Natural killer cell (primary cell): ENCODE results near the gene AGBL4. TPM values are rescaled to one million over a fixed set of nuclear protein-coding genes. Genes with fewer than 3 reads are reported as not detected.

Experiments used
- ATAC-seq, 3 donors: fragments of 150-1000 bp in 2 of 3; fragments of 200-7000 bp in 1 of 3; cut with Tn5 transposase; 1 replicate in 1 of 3; 2 replicates in 2 of 3; pipeline ENCODE4 v1.10.0; 2021; ENCODE audit warnings: mild to moderate bottlenecking in 2 of 3, moderate library complexity in 2 of 3
- DNase-seq, 2 donors: peaks; one replicate each; pipeline versions ENCODE4 v3.0.0 to v3.0.0-alpha.2; 2013 to 2021; ENCODE audit warnings: mixed read lengths in 1 of 2
- H3K27ac ChIP-seq: one replicate; pipeline ENCODE4 v1.5.1; 2013; ENCODE audit warnings: mild to moderate bottlenecking, low read length
- H3K27me3 ChIP-seq: one replicate; pipeline ENCODE4 v1.6.1; 2013; ENCODE audit warnings: low read length; ENCODE audit not compliant: control insufficient read depth, insufficient read depth
- H3K36me3 ChIP-seq: one replicate; pipeline ENCODE4 v1.6.1; 2013; ENCODE audit warnings: low read length; ENCODE audit not compliant: control insufficient read depth, insufficient read depth
- H3K4me1 ChIP-seq: one replicate; pipeline ENCODE4 v1.6.1; 2013; ENCODE audit warnings: low read length; ENCODE audit not compliant: control insufficient read depth, insufficient read depth
- H3K4me3 ChIP-seq: one replicate; pipeline ENCODE4 v1.5.1; 2013; ENCODE audit warnings: low read length
- H3K9me3 ChIP-seq: one replicate; pipeline ENCODE4 v1.6.1; 2013; ENCODE audit warnings: low read length; ENCODE audit not compliant: control insufficient read depth, insufficient read depth
- H3K27ac Mint-ChIP-seq, 2 donors: one replicate each; pipeline ENCODE4 v1.8.0; 2022; ENCODE audit warnings: mild to moderate bottlenecking in 2 of 2, mixed read lengths in 2 of 2, moderate library complexity in 1 of 2
- H3K27me3 Mint-ChIP-seq, 2 donors: one replicate each; pipeline ENCODE4 v1.8.0; 2022; ENCODE audit warnings: low read depth in 2 of 2, mixed read lengths in 2 of 2
- H3K36me3 Mint-ChIP-seq: one replicate; pipeline ENCODE4 v1.8.0; 2022; ENCODE audit warnings: mixed read lengths
- H3K4me1 Mint-ChIP-seq, 2 donors: one replicate each; pipeline ENCODE4 v1.8.0; 2022; ENCODE audit warnings: mixed read lengths in 2 of 2
- H3K4me3 Mint-ChIP-seq: one replicate; pipeline ENCODE4 v1.8.0; 2022; ENCODE audit warnings: mild to moderate bottlenecking, moderate library complexity, mixed read lengths
- H3K9me3 Mint-ChIP-seq, 2 donors: one replicate each; pipeline ENCODE4 v1.8.0; 2022; ENCODE audit warnings: mixed read lengths in 2 of 2
- WGBS: methylation state at CpG from one replicate; pipeline ENCODE4 v1.1.7; 2013; ENCODE audit warnings: missing lambda C conversion rate; ENCODE audit not compliant: insufficient coverage; 5-methylcytosine and 5-hydroxymethylcytosine counted together
- intact Hi-C: fragments of 100-400 bp; cut with micrococcal nuclease; formaldehyde crosslinking; loops from one replicate; pipeline ENCODE4 v1.14.2; 2022
- total RNA-seq, 4 donors: library from RNA; stranded (reverse); fragments of 120-200 nt in 1 of 4; gene quantifications; one replicate each; pipeline versions ENCODE4 v1.2.3 to v1.2.4, GENCODE V29; 2013 to 2022
- TF ChIP-seq, protein P1 (sequence below): fragments of 200-600 bp; IDR thresholded peaks from one replicate; pipeline ENCODE4 v1.8.0; 2022; ENCODE audit warnings: antibody characterized with exemption

The AGBL4 gene
- total RNA-seq, 3 donors from 2014 or later (not counting 1 experiment from before 2014, with no cell fraction given) = not detected

DNA sequence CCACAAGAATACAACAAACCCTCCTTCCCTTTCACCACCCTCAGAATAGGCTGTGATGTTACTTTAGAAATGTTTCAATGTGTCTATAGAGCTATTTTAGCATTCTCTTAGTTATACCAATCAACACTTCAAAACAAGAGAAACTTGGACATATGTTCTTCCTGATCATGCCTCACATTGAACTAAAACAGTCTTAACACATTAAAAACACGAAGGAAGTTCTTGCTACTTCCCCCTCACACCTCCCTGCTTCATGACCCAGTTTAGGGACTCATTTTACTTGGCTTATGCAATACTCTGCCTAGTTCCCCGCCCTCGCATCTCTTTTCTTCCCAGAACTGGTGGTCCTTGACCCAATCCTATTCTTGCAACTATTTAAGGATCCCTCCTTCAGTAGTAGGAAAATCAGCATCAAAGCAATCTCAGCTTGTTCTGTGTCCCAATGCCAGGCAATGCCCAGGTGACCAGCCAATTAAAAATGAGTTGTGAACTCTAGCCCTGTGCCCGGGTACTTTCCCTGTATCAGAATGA is 838.2 kb downstream of the AGBL4 start:
- Mint-ChIP-seq H3K27me3 (no peaks in the 10 kb centered on the region), H3K27ac (no peak overlapping the region), H3K4me1 (no peaks in the 10 kb centered on the region), H3K36me3 (no peaks in the 10 kb centered on the region), H3K9me3 (peaks cover 10 to 19% of the 10 kb centered on the region in 2 donors), H3K4me3 (no peak overlapping the region)
- intact Hi-C loops = no loop called here
- DNase-seq (no peak), ATAC-seq (no peak)
- no peaks in the 10 kb centered on the region for H3K4me1 ChIP-seq
- 82% methylated on average over 4 of the region's 4 CpGs for WGBS
- H3K9me3 ChIP-seq = peaks cover 2% of the 10 kb centered on the region
- H3K4me3 ChIP-seq = no peak overlapping the region
- H3K36me3 ChIP-seq = no peaks in the 10 kb centered on the region
- no peaks in the 10 kb centered on the region for H3K27me3 ChIP-seq
- TF ChIP-seq, protein P1, sequence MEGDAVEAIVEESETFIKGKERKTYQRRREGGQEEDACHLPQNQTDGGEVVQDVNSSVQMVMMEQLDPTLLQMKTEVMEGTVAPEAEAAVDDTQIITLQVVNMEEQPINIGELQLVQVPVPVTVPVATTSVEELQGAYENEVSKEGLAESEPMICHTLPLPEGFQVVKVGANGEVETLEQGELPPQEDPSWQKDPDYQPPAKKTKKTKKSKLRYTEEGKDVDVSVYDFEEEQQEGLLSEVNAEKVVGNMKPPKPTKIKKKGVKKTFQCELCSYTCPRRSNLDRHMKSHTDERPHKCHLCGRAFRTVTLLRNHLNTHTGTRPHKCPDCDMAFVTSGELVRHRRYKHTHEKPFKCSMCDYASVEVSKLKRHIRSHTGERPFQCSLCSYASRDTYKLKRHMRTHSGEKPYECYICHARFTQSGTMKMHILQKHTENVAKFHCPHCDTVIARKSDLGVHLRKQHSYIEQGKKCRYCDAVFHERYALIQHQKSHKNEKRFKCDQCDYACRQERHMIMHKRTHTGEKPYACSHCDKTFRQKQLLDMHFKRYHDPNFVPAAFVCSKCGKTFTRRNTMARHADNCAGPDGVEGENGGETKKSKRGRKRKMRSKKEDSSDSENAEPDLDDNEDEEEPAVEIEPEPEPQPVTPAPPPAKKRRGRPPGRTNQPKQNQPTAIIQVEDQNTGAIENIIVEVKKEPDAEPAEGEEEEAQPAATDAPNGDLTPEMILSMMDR = no peak
- no peak overlapping the region for H3K27ac ChIP-seq

DNA sequence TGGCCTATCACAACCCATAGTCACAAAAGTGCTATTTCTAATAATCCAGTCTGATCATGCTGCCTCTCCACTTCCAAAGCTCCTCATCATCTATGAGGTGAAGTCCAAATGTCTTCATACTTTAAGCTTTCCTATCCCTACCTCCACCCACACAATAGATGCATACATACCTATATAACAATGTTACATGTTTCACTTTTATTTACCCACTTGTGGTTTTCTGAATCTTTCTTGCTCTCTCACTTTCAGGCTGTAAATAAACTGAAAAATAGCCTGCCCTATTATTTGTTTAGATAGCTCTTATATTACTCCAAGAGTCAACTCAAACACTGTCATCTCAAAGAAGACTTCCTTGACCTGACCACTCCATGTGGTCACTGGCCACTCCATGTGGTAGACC is 840.3 kb downstream of the AGBL4 start:
- intact Hi-C loops = no loop called here
- H3K4me1 Mint-ChIP-seq = no peaks in the 10 kb centered on the region

DNA sequence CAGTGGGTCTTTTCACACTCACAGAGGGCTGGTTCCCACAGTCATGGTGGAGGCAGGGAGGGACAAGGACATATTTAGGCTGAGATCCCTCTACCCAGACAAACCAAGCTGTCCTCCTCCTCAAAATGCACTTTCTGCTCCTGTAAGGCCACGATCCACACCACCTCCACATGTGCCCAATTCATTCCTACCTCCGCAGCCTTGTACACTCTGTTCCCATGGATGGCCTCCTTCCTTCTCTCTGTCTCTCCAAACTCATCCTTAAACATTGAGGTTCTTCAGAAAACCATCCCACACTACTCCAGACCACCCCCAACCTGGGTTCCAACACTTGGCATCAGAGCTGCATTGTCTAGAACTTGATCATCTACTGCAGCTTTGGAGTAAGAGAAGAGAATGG is 842.7 kb downstream of the AGBL4 start:
- Mint-ChIP-seq H3K9me3 (peaks cover 7 to 15% of the 10 kb centered on the region in 2 donors), H3K27ac (no peak overlapping the region), H3K4me1 (no peaks in the 10 kb centered on the region), H3K36me3 (no peaks in the 10 kb centered on the region), H3K4me3 (no peak overlapping the region), H3K27me3 (no peaks in the 10 kb centered on the region)
- no peak for DNase-seq
- whole genome bisulfite sequencing = 76% methylated on average over 2 of the region's 2 CpGs
- TF ChIP-seq, protein P1 = no peak
- no peaks in the 10 kb centered on the region for H3K9me3 ChIP-seq
- no peak for ATAC-seq
- H3K27me3 ChIP-seq = no peaks in the 10 kb centered on the region
- no peak overlapping the region for H3K4me3 ChIP-seq
- intact Hi-C loops = no loop called here
- no peaks in the 10 kb centered on the region for H3K4me1 ChIP-seq
- no peaks in the 10 kb centered on the region for H3K36me3 ChIP-seq
- no peak overlapping the region for H3K27ac ChIP-seq

More for the DNA sequence above, 840.3 kb downstream of the AGBL4 start:
- Histone ChIP-seq H3K9me3 (peaks cover 2% of the 10 kb centered on the region), H3K36me3 (no peaks in the 10 kb centered on the region), H3K4me1 (no peaks in the 10 kb centered on the region), H3K4me3 (no peak overlapping the region), H3K27me3 (no peaks in the 10 kb centered on the region), H3K27ac (no peak overlapping the region)
- TF ChIP-seq, protein P1 = no peak
- no peak overlapping the region for H3K27ac Mint-ChIP-seq
- no peaks in the 10 kb centered on the region for H3K27me3 Mint-ChIP-seq
- no peaks in the 10 kb centered on the region for H3K36me3 Mint-ChIP-seq
- no peak for ATAC-seq
- no peak overlapping the region for H3K4me3 Mint-ChIP-seq
- no peak for DNase-seq
- peaks cover 10 to 19% of the 10 kb centered on the region in 2 donors for H3K9me3 Mint-ChIP-seq

DNA sequence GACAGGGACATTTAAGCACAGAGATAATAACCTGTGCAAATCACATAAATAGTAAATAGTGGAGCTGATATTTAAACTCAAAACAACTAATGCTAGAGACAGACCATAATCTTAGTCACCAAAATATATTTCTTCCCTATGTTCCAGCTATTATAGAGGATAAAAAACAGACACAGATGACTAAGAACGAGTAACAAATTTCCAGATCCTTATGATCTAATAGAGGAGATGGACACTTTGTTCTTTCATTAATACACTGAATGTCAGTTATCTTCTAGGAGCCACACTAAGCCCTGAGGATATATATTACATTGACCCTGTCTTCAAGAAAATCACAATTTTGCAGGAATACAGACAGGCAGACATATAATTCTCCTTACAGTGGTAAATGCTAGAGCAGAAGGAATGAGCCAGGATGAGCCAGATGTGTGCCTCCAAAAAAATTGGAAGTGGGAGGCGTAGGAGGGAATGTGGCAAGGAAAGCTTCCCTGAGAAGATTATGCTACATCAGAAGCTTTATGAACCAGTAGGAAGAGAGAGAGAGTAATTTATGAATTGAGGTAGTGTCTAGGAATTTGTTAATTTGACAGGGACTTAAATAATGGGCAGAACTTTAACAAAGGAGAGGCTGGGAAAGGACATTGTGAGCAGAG is 851.7 kb downstream of the AGBL4 start:
- ATAC-seq = no peak
- no peaks in the 10 kb centered on the region for H3K4me1 Mint-ChIP-seq
- H3K4me3 ChIP-seq = no peak overlapping the region
- DNase-seq = no peak
- peaks cover 0 to 13% of the 10 kb centered on the region in 2 donors for H3K9me3 Mint-ChIP-seq
- 84% methylated on average over 2 of the region's 2 CpGs for WGBS
- no peaks in the 10 kb centered on the region for H3K36me3 Mint-ChIP-seq
- no peak overlapping the region for H3K27ac ChIP-seq
- no peaks in the 10 kb centered on the region for H3K27me3 ChIP-seq
- no peaks in the 10 kb centered on the region for H3K9me3 ChIP-seq
- no peaks in the 10 kb centered on the region for H3K36me3 ChIP-seq
- intact Hi-C loops = no loop called here
- TF ChIP-seq, protein P1 = no peak
- no peaks in the 10 kb centered on the region for H3K27me3 Mint-ChIP-seq
- H3K27ac Mint-ChIP-seq = no peak overlapping the region
- H3K4me3 Mint-ChIP-seq = no peak overlapping the region
- no peaks in the 10 kb centered on the region for H3K4me1 ChIP-seq
